Motor neuron (in vitro differentiated cells): ENCODE measurements around the gene MRPL54. TPM values are rescaled to one million over a fixed set of nuclear protein-coding genes. Genes with fewer than 3 reads are reported as not detected.
"Not testable (repeated sequence)": the region's sequence is repeated elsewhere in the genome, so short reads cannot be mapped to it uniquely, and the experiment has no call there.

ENCODE experiments used
- ATAC-seq, 8 experiments: fragments of 200-7000 bp; cut with Tn5 transposase; replicated peaks in 6 of 8; 2 replicates each; pipeline ENCODE4 v1.8.0; 2021; ENCODE audit warnings: mild to moderate bottlenecking in 8 of 8, moderate library complexity in 8 of 8
- H3K27ac ChIP-seq, 2 donors: fragments of 250-450 bp; sonication (Bioruptor Pico); 2 replicates each; pipeline ENCODE4 v1.9.0; 2021; ENCODE audit warnings: antibody characterized with exemption in 2 of 2, mild to moderate bottlenecking in 2 of 2, moderate library complexity in 1 of 2
- H3K4me1 ChIP-seq, 2 donors: fragments of 250-450 bp; sonication (Bioruptor Pico); replicated peaks in 1 of 2; 2 replicates each; pipeline ENCODE4 v1.6.1; 2021; ENCODE audit warnings: antibody characterized with exemption in 2 of 2, mild to moderate bottlenecking in 2 of 2, moderate library complexity in 1 of 2
- H3K4me3 ChIP-seq, 5 donors: fragments of 250-450 bp; sonication (Bioruptor Pico); 2 replicates each; pipeline ENCODE4 v1.9.0; 2021; ENCODE audit warnings: antibody characterized with exemption in 5 of 5, mild to moderate bottlenecking in 5 of 5, moderate library complexity in 4 of 5
- WGBS, 10 experiments: fragments of 450-650 bp; shearing (Covaris generic); methylation state at CpG; one replicate each; pipeline ENCODE4 v1.0.0; 2022; 5-methylcytosine and 5-hydroxymethylcytosine counted together
- in situ Hi-C, 9 experiments: fragments of 400-800 bp; cut with MboI; loops; one replicate each; pipeline ENCODE4 v1.15.0; 2021; ENCODE audit warnings: low sequenced_read_pairs in 9 of 9, low pct_unique_long_range_greater_than_20kb in 2 of 9; ENCODE audit not compliant: unreplicated experiment in 9 of 9
- total RNA-seq, 8 experiments: library from RNA; unstranded; fragments of 300-600 nt; gene quantifications; 2 replicates each; pipeline versions ENCODE4 v1.2.3 to v1.2.4, GENCODE V29; 2022

Gene MRPL54
- total RNA-seq, 8 experiments from 2014 or later, result 62.6 to 106 (median 86.6) TPM

GRCh38 chr19:3804429-3804828, 41.9 kb downstream of the MRPL54 start:
- Histone ChIP-seq H3K27ac (no peak overlapping the region), H3K4me3 (no peak overlapping the region), H3K4me1 (peaks cover 3 to 9% of the 10 kb centered on the region in 2 donors)
- no peak for ATAC-seq
- WGBS, 10 experiments, result 20 to 60% methylated on average over 1 of the region's 13 CpGs; no CpG with 5 or more reads in 8 of the 10 experiments
- in situ Hi-C loops, result no loop called here

GRCh38 chr19:3805859-3806258, 43.4 kb downstream of the MRPL54 start:
- 53 to 55% methylated on average over 2 to 3 of the region's 29 CpGs; no CpG with 5 or more reads in 8 of the 10 experiments for WGBS, 10 experiments
- in situ Hi-C loops, result no loop called here
- Histone ChIP-seq H3K27ac (no peak overlapping the region), H3K4me1 (peaks cover 3 to 9% of the 10 kb centered on the region in 2 donors), H3K4me3 (no peak overlapping the region)
- no peak for ATAC-seq

DNA sequence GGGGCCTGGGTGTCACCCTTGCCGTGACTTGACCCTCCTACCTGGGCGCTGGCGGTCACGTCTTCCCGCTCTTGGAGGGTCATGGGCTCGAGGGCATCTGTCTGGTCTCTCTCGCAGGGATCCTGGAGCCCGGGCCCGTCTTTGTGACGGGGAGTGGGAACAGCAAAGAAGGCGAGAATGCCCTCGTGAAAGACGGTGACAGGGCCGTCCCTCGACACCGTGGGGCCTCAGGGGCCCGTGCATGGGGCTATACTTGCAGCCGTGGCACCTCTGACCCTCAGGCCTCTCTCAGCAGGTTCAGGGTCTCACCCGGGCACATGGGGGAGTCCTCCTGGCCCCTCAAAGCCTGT, 44.6 kb downstream of the MRPL54 start:
- in situ Hi-C loops, result no loop called here
- Histone ChIP-seq H3K4me3 (no peak overlapping the region), H3K27ac (no peak overlapping the region), H3K4me1 (no peaks in the 10 kb centered on the region)
- 60 to 100% (median 71%) methylated on average over 2 to 9 of the region's 19 CpGs; no CpG with 5 or more reads in 7 of the 10 experiments for WGBS, 10 experiments
- no peak for ATAC-seq

DNA sequence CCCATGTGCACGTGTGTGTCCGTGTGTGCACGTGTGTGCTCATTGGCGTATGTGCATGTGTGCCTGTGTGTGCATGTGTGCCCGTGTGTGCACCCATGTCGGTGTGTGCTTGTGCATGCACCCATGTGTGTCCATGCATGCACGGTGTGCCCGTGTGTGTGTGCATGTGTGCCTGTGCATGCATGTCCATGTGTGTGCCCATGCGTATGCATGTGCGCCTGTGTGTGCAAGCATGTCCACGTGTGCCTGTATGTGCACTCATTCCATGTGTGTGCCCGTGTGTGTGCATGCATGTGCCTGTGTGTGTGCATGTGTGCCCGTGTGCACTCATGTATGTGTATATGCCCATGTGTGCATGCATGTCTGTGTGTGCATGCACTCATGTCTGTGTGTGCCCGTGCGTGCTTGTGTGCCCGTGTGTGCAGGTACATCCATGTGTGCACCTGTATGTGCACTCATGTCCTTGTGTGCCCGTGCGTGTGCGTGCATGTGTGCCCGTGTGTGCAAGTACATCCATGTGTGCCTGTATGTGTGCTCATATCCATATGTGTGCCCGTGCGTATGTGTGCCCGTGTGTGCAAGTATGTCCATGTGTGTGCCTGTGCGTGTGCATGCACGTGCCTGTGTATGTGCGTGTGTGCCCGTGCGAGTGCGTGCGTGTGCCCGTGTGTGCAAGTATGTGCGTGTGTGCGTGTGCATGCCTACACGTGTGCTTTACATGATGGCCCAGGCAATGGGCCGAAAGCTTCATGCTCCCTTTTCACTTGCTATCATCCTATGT, 45.3 kb downstream of the MRPL54 start:
- Histone ChIP-seq H3K27ac (no peak overlapping the region), H3K4me1 (no peaks in the 10 kb centered on the region), H3K4me3 (no peak overlapping the region)
- in situ Hi-C loops, result no loop called here
- WGBS, 10 experiments, result 75 to 100% (median 95%) methylated on average over 1 to 14 of the region's 35 CpGs; no CpG with 5 or more reads in 2 of the 10 experiments
- no peak for ATAC-seq

- no peak for ATAC-seq
- in situ Hi-C loops, result no loop called here
- H3K4me3 ChIP-seq, result no peak overlapping the region
- WGBS, 10 experiments, result 80 to 100% (median 85%) methylated on average over 1 to 8 of the region's 33 CpGs; no CpG with 5 or more reads in 6 of the 10 experiments
- H3K27ac ChIP-seq, result no peak overlapping the region
- no peaks in the 10 kb centered on the region for H3K4me1 ChIP-seq
These were observed 46.1 kb downstream of the MRPL54 start for GRCh38 chr19:3808420-3809143.

GRCh38 chr19:3809881-3810707, 47.6 kb downstream of the MRPL54 start:
- H3K4me1 ChIP-seq, result no peaks in the 10 kb centered on the region
- WGBS, 10 experiments, result 60 to 100% (median 70%) methylated on average over 2 to 3 of the region's 26 CpGs; no CpG with 5 or more reads in 7 of the 10 experiments
- ATAC-seq, result no peak
- H3K27ac ChIP-seq, result no peak overlapping the region
- in situ Hi-C loops, result no loop called here
- H3K4me3 ChIP-seq, result no peak overlapping the region

GRCh38 chr19:3810708-3811355, 48.4 kb downstream of the MRPL54 start:
- no peak overlapping the region for H3K27ac ChIP-seq
- no peaks in the 10 kb centered on the region for H3K4me1 ChIP-seq
- 60 to 100% (median 74%) methylated on average over 2 to 9 of the region's 38 CpGs; no CpG with 5 or more reads in 5 of the 10 experiments for WGBS, 10 experiments
- in situ Hi-C loops, result no loop called here
- no peak overlapping the region for H3K4me3 ChIP-seq
- no peak for ATAC-seq

- in situ Hi-C loops, result no loop called here
- Histone ChIP-seq H3K4me1 (no peaks in the 10 kb centered on the region), H3K27ac (no peak overlapping the region), H3K4me3 (no peak overlapping the region)
- ATAC-seq, result no peak
- WGBS, 10 experiments, result 42 to 100% (median 86%) methylated on average over 1 to 7 of the region's 22 CpGs; no CpG with 5 or more reads in 1 of the 10 experiments
These were observed 51.3 kb downstream of the MRPL54 start for GRCh38 chr19:3813473-3814392.

DNA sequence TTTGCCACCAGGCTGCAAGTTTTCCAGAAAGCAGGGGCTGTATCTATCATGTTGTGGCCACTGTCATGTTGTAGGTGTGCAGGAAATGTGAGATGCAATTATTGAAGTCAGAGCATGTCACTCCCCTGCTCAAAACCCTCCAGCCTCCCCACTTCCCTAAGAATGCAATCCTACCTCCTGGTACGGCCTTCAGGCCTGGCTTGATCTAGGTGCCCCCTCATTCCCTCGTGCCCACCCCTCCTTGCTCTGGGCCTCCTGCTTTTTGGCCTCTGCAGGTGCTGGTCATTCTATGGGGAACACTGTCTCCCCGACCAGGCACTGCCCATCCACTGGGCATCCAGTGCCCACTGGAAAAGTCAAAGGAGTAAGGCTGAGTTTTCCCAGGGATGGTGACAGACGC, 52.2 kb downstream of the MRPL54 start:
- Histone ChIP-seq H3K4me1 (no peaks in the 10 kb centered on the region), H3K27ac (no peak overlapping the region), H3K4me3 (no peak overlapping the region)
- 80 to 90% methylated on average over 1 to 2 of the region's 4 CpGs; no CpG with 5 or more reads in 8 of the 10 experiments for WGBS, 10 experiments
- in situ Hi-C loops, result no loop called here
- no peak for ATAC-seq

DNA sequence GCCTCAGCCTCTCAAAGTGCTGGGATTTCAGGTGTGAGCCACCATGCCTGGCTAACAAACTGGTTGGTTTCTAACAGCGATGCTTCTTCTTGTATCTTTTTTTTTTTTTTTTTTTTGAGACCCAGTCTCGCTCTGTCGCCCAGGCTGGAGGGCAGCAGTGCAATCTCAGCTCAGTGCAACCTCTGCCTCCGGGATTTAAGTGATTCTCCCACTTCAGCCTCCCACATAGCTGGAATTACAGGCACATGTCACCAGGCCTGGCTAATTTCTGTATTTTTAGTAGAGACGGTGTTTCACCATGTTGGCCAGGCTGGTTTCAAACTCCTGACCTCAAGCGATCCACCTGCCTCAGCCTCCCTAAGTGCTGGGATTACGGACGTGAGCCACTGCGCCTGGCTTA, 53.7 kb downstream of the MRPL54 start:
- in situ Hi-C loops, ATAC-seq: not testable (repeated sequence)
- 45 to 100% (median 87%) methylated on average over 1 to 6 of the region's 9 CpGs; no CpG with 5 or more reads in 4 of the 10 experiments for WGBS, 10 experiments

GRCh38 chr19:3816566-3817218, 54.2 kb downstream of the MRPL54 start:
- Histone ChIP-seq H3K27ac (no peak overlapping the region), H3K4me1 (no peaks in the 10 kb centered on the region), H3K4me3 (no peak overlapping the region)
- WGBS, 10 experiments, result 60 to 90% (median 73%) methylated on average over 2 to 28 of the region's 45 CpGs; no CpG with 5 or more reads in 6 of the 10 experiments
- in situ Hi-C loops, result no loop called here
- no peak for ATAC-seq

More for the DNA sequence above, 53.7 kb downstream of the MRPL54 start:
- not testable (repeated sequence) for H3K27ac ChIP-seq, H3K4me3 ChIP-seq, H3K4me1 ChIP-seq
